Nephron (organoid): ENCODE data around the gene ELAC2.

Experiments
- H3K27ac Mint-ChIP-seq, 3 experiments: 2 replicates each; pipeline ENCODE4 v1.8.0; 2020; ENCODE audit warnings: mixed read lengths in 3 of 3, mild to moderate bottlenecking in 2 of 3, moderate library complexity in 1 of 3
- H3K27me3 Mint-ChIP-seq: 2 replicates; pipeline ENCODE4 v1.8.0; 2021; ENCODE audit warnings: low read depth, mild to moderate bottlenecking, moderate library complexity, mixed read lengths
- H3K36me3 Mint-ChIP-seq: 2 replicates; pipeline ENCODE4 v1.8.0; 2020; ENCODE audit warnings: low read depth, mixed read lengths
- H3K4me1 Mint-ChIP-seq: 2 replicates; pipeline ENCODE4 v1.8.0; 2020; ENCODE audit warnings: mixed read lengths
- H3K4me3 Mint-ChIP-seq, 3 experiments: 2 replicates each; pipeline ENCODE4 v1.8.0; 2020; ENCODE audit warnings: mild to moderate bottlenecking in 3 of 3, mixed read lengths in 3 of 3, moderate library complexity in 2 of 3
- H3K9me3 Mint-ChIP-seq: 2 replicates; pipeline ENCODE4 v1.8.0; 2020; ENCODE audit warnings: mixed read lengths
- TF ChIP-seq, protein P1 (sequence below), 3 experiments: fragments of 200-600 bp; sonication (generic); IDR thresholded peaks; one replicate each; pipeline ENCODE4 v1.5.0; 2021; ENCODE audit warnings: antibody characterized with exemption in 3 of 3; ENCODE audit not compliant: unreplicated experiment in 3 of 3

ELAC2 gene

DNA sequence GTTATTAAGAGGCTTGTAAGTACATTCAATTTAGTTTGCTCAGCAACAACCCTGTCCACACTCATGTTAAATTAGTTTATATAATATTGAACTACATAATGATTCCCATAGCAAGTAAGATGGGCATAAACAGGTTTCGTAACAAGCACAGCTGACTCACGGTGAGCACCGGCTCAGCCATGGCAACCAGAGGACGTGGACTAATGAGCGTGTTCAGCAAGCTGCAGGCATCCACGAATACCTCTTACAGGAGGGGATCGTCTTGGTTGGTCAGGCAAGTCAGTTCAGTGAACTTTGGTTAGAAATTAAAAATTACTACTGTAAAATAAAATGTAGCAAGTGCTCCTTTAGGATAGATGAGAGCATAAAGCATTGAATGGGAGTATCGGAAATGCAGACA is 58.4 kb downstream of the ELAC2 start:
- TF ChIP-seq, protein P1, sequence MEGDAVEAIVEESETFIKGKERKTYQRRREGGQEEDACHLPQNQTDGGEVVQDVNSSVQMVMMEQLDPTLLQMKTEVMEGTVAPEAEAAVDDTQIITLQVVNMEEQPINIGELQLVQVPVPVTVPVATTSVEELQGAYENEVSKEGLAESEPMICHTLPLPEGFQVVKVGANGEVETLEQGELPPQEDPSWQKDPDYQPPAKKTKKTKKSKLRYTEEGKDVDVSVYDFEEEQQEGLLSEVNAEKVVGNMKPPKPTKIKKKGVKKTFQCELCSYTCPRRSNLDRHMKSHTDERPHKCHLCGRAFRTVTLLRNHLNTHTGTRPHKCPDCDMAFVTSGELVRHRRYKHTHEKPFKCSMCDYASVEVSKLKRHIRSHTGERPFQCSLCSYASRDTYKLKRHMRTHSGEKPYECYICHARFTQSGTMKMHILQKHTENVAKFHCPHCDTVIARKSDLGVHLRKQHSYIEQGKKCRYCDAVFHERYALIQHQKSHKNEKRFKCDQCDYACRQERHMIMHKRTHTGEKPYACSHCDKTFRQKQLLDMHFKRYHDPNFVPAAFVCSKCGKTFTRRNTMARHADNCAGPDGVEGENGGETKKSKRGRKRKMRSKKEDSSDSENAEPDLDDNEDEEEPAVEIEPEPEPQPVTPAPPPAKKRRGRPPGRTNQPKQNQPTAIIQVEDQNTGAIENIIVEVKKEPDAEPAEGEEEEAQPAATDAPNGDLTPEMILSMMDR (IDR thresholded peaks at IDR 0.05; ENCODE audit: unreplicated experiment in 3 of 3), result no peak
- Mint-ChIP-seq H3K4me3 (no peak overlapping the region), H3K4me1 (no peaks in the 10 kb centered on the region), H3K27me3 (no peaks in the 10 kb centered on the region), H3K9me3 (peaks cover 11% of the 10 kb centered on the region), H3K27ac (no peak overlapping the region), H3K36me3 (peaks cover 49% of the 10 kb centered on the region)

DNA sequence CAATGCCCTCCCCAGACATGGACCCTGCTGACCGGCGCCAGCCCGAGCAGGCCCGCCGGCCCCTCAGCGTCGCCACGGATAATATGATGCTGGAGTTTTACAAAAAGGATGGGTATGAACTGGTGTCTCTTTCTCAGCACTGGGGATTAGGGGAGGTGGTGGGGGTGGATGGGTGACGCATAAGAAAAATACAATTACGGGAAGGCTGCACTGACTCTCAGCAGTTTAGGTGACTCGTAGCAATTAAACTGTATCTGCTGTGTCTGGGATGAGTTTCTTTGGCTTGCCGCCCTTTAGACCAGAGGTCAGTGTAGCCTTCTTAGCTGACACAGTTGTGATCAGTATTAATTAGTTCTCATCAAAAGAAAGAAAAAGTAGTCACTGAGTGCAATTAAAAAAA is 59.0 kb downstream of the ELAC2 start:
- H3K36me3 Mint-ChIP-seq, result peaks cover 53% of the 10 kb centered on the region
- H3K9me3 Mint-ChIP-seq, result peaks cover 11% of the 10 kb centered on the region
- no peak overlapping the region for H3K4me3 Mint-ChIP-seq
- H3K27ac Mint-ChIP-seq, result no peak overlapping the region
- TF ChIP-seq, protein P1 (IDR thresholded peaks at IDR 0.05; ENCODE audit: unreplicated experiment in 3 of 3), result no peak
- no peaks in the 10 kb centered on the region for H3K4me1 Mint-ChIP-seq
- H3K27me3 Mint-ChIP-seq, result no peaks in the 10 kb centered on the region

DNA sequence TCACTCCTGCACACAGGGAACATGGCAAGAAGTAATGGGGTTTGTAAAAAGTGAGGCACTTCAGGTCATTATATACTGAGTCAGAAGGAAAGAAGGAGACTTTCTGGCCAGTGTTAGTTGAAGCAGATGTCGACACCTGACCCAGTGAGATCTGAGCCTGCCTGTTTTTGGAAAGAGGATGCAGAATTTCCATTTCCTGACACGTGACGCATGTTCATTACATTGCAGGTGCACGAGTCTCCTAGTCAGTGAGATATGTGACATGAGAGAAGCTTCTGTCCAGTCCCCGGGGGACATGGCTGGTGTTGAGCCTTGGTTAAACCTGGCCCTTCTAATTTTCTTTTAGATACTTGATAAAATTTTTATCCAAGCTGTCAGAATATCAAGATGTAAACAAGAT is 62.3 kb downstream of the ELAC2 start:
- no peaks in the 10 kb centered on the region for H3K4me1 Mint-ChIP-seq
- H3K9me3 Mint-ChIP-seq, result peaks cover 11% of the 10 kb centered on the region
- TF ChIP-seq, protein P1 (IDR thresholded peaks at IDR 0.05; ENCODE audit: unreplicated experiment in 3 of 3), result no peak
- peaks cover 73% of the 10 kb centered on the region for H3K36me3 Mint-ChIP-seq
- no peak overlapping the region for H3K4me3 Mint-ChIP-seq
- H3K27me3 Mint-ChIP-seq, result no peaks in the 10 kb centered on the region
- H3K27ac Mint-ChIP-seq, result no peak overlapping the region

DNA sequence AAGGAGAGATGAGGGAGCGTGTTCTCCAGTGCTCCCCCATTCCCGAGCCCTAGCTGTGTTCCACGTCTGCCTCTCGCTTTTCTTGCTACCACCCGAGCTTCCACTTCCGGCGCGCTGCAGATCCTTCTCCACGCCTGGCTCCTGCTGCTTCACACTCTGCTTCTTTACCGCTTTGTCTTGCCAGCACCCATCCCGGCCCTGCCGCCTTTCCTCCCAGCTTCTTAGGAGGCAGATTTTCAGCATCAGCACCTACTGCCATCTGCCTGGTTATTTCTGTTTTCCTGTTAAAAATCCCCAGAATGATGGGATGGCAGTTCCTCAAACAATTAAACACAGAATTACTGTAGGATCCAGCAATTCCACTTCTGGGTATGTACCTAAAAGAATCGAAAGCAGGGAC is 64.7 kb downstream of the ELAC2 start:
- Mint-ChIP-seq H3K4me1 (no peaks in the 10 kb centered on the region), H3K4me3 (no peak overlapping the region), H3K27me3 (no peaks in the 10 kb centered on the region), H3K27ac (no peak overlapping the region), H3K9me3 (peaks cover 11% of the 10 kb centered on the region), H3K36me3 (peaks cover 67% of the 10 kb centered on the region)
- TF ChIP-seq, protein P1 (IDR thresholded peaks at IDR 0.05; ENCODE audit: unreplicated experiment in 3 of 3), result no peak

DNA sequence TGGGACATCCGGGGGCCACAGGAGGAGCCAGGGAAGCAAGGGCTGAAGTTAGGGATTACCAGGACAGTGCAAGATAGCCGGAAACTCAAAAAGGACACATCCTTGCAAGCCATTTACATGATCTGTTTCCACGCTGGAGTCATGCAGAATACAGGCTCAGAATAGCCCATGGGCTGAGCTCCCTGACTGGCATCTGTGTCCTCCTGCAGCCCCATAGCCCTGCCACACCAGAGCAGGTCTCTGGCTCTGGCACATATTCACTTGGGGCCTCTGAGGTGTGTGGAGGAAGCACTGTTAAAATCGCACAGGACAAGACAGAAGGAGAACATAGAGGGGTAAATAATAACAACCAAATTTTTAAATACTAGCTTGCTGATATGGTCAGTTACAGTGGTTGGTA is 65.8 kb downstream of the ELAC2 start:
- Mint-ChIP-seq H3K4me3 (no peak overlapping the region), H3K4me1 (no peaks in the 10 kb centered on the region), H3K9me3 (peaks cover 8% of the 10 kb centered on the region), H3K27ac (no peak overlapping the region), H3K36me3 (peaks cover 63% of the 10 kb centered on the region), H3K27me3 (no peaks in the 10 kb centered on the region)
- TF ChIP-seq, protein P1 (IDR thresholded peaks at IDR 0.05; ENCODE audit: unreplicated experiment in 3 of 3), result no peak

DNA sequence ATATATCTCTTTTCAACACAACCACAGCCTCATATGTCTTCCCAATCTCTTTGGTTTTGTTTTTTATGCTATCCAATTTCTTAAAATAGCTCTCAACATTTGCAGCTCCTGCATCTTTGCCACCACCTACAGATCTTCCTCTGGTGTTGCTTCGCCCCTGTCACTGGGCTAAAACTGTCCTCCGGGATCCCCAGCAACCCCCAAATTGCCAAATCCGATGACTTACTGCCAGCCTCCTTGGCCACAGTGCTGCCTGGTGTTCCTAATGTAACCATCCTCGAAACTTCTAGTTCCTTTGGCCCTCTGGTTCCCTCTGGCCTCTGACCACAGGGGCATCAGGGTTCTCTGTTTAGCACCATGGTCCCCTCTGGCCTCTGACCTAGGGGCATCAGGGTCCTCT is 70.8 kb downstream of the ELAC2 start:
- peaks cover 46% of the 10 kb centered on the region for H3K36me3 Mint-ChIP-seq
- no peaks in the 10 kb centered on the region for H3K4me1 Mint-ChIP-seq
- H3K4me3 Mint-ChIP-seq, result no peak overlapping the region
- TF ChIP-seq, protein P1 (IDR thresholded peaks at IDR 0.05; ENCODE audit: unreplicated experiment in 3 of 3), result no peak
- no peaks in the 10 kb centered on the region for H3K27me3 Mint-ChIP-seq
- H3K27ac Mint-ChIP-seq, result no peak overlapping the region
- H3K9me3 Mint-ChIP-seq, result no peaks in the 10 kb centered on the region
